GM12874 (cell line): ENCODE data around the gene TPTE.

Experiments
- CTCF ChIP-seq: IDR thresholded peaks from 2 replicates; pipeline ENCODE4 v1.5.1; 2011; ENCODE audit warnings: low read depth, mild to moderate bottlenecking, control low read depth, low read length, moderate library complexity; ENCODE audit not compliant: insufficient read depth

TPTE gene

GRCh38 chr21:10641107-10641506 is 119.7 kb downstream of the TPTE start:
- no peak for TF ChIP-seq CTCF
